WTC11 (cell line): Measurements from ENCODE around the gene HPSE2.

Source experiments
- ATF2 ChIP-seq: sonication (generic); formaldehyde crosslinking; IDR thresholded peaks from 2 replicates; pipeline ENCODE4 v1.8.1; 2022; ENCODE audit warnings: low read depth, missing genetic modification reagents, borderline replicate concordance
- CTCF ChIP-seq: fragments of 200-600 bp; IDR thresholded peaks from 2 replicates; pipeline ENCODE4 v1.8.0; 2022; ENCODE audit warnings: antibody characterized with exemption
- E2F4 ChIP-seq: sonication (generic); formaldehyde crosslinking; IDR thresholded peaks from 2 replicates; pipeline ENCODE4 v1.8.1; 2022; ENCODE audit warnings: low read depth, mild to moderate bottlenecking, moderate library complexity, missing genetic modification reagents, borderline replicate concordance
- ESRRA ChIP-seq: sonication (generic); formaldehyde crosslinking; IDR thresholded peaks from 2 replicates; pipeline ENCODE4 v1.8.1; 2022; ENCODE audit warnings: mild to moderate bottlenecking, missing genetic modification reagents, borderline replicate concordance
- MAX ChIP-seq: sonication (generic); formaldehyde crosslinking; IDR thresholded peaks from 2 replicates; pipeline ENCODE4 v1.8.0; 2022; ENCODE audit warnings: mild to moderate bottlenecking, missing genetic modification reagents
- ZNF138 ChIP-seq: sonication (generic); formaldehyde crosslinking; conservative IDR thresholded peaks from 2 replicates; pipeline ENCODE4 v1.8.1; 2022; ENCODE audit warnings: mild to moderate bottlenecking, moderate library complexity, missing genetic modification reagents
- ZNF232 ChIP-seq: sonication (generic); formaldehyde crosslinking; IDR thresholded peaks from 2 replicates; pipeline ENCODE4 v1.8.0; 2022; ENCODE audit warnings: mild to moderate bottlenecking, missing genetic modification reagents

DNA sequence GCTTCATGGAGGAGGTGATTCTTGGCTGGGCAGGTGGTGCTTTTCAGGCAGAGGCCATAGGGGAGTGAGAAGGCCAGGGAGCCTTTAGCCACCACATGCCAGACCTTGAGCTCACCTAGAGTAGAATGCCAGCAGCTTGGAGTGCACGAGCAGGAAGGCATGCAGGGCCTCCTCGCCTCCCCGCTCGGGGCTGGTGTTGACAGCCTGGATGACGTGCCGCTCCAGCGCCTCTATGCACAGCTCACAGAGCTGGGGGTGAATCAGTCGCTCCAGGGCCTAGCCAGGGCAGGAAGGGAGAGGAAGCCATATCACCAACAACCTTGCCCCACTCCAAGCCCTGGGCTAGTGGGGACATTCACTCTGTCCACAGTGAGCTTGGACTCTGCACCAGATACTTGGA lies 804.6 kb downstream of the HPSE2 start:
- TF ChIP-seq CTCF = no peak
- TF ChIP-seq ATF2 = no peak
- TF ChIP-seq E2F4 (CRISPR knock-in tag) = no peak
- TF ChIP-seq ESRRA (CRISPR knock-in tag) = no peak
- no peak for TF ChIP-seq ZNF232 (CRISPR knock-in tag)
- no peak for TF ChIP-seq ZNF138 (CRISPR knock-in tag)
- no peak for TF ChIP-seq MAX (CRISPR knock-in tag)
